GM21515 (cell line): ENCODE results near the gene CATSPER3.

Source experiments
- ATAC-seq: cut with Tn5 transposase; IDR thresholded peaks from one replicate; pipeline ENCODE4 v1.9.1; 2021; ENCODE audit not compliant: unreplicated experiment

The CATSPER3 gene

GRCh38 chr5:135028791-135029476 is 61.2 kb downstream of the CATSPER3 start:
- ATAC-seq, result no peak

GRCh38 chr5:135029477-135030122 is 61.9 kb downstream of the CATSPER3 start:
- ATAC-seq, result no peak

GRCh38 chr5:135030123-135030955 is 62.6 kb downstream of the CATSPER3 start:
- ATAC-seq, result no peak

- no peak for ATAC-seq
These were observed 63.5 kb downstream of the CATSPER3 start for GRCh38 chr5:135030956-135031812.

- no peak for ATAC-seq
These were observed 64.3 kb downstream of the CATSPER3 start for GRCh38 chr5:135031813-135032694.

GRCh38 chr5:135032695-135032998 is 64.9 kb downstream of the CATSPER3 start:
- ATAC-seq, result no peak

- ATAC-seq, result no peak
These were observed 65.5 kb downstream of the CATSPER3 start for GRCh38 chr5:135032999-135033861.

- ATAC-seq, result no peak
These were observed 66.2 kb downstream of the CATSPER3 start, which contains the start of gene PITX1 for GRCh38 chr5:135033901-135034235. Gene PITX1, minus strand, starts transcription at chr5:135034228. Its CDS starts 347 bp downstream, at chr5:135033881.

- no peak for ATAC-seq
These were observed 66.7 kb downstream of the CATSPER3 start for GRCh38 chr5:135034236-135034962.

- ATAC-seq, result no peak
These were observed 67.4 kb downstream of the CATSPER3 start for GRCh38 chr5:135034963-135035677.

GRCh38 chr5:135035678-135036030 is 67.9 kb downstream of the CATSPER3 start:
- no peak for ATAC-seq

- no peak for ATAC-seq
These were observed 68.7 kb downstream of the CATSPER3 start for GRCh38 chr5:135036405-135036804.

- ATAC-seq, result no peak
These were observed 70.0 kb downstream of the CATSPER3 start for GRCh38 chr5:135037519-135038204.

- no peak for ATAC-seq
These were observed 70.6 kb downstream of the CATSPER3 start for GRCh38 chr5:135038205-135038812.

- ATAC-seq, result no peak
These were observed 71.1 kb downstream of the CATSPER3 start for GRCh38 chr5:135038813-135039270.

GRCh38 chr5:135039271-135040033 is 71.7 kb downstream of the CATSPER3 start:
- no peak for ATAC-seq
